ENCODE results near the gene SLC25A12. TPM values are rescaled to one million over a fixed set of nuclear protein-coding genes. Genes with fewer than 3 reads are reported as not detected.

The SLC25A12 gene
- total RNA-seq, 1 donor from 2014 or later, result 17.7 TPM

DNA sequence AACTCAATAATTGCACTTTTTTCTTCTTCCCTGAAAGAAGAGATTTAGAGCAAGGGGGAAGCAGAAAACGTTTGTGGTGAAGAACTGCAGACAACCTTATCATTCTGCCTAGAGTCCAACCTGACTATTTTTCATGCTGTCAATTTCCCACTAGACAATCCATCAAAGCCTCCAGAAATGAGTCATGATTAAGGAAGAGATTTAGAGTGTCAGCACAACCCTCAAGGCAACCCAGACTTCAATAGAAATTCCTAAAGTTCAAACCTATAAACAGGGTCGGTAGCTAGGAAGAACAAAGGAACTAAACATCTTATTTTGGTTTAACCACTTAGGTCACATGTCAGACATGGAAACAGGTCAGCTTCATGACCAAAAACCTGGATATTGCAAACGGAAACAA is 86.9 kb downstream of the SLC25A12 start:
- Mint-ChIP-seq H3K4me1 (ENCODE audit: unreplicated experiment) (peaks cover 19% of the 10 kb centered on the region), H3K27me3 (no peaks in the 10 kb centered on the region), H3K9me3 (no peaks in the 10 kb centered on the region), H3K27ac (peak overlapping the region; percentile 66), H3K36me3 (peaks cover 15% of the 10 kb centered on the region), H3K4me3 (peak overlapping the region; percentile 24)
- TF ChIP-seq, protein P1, sequence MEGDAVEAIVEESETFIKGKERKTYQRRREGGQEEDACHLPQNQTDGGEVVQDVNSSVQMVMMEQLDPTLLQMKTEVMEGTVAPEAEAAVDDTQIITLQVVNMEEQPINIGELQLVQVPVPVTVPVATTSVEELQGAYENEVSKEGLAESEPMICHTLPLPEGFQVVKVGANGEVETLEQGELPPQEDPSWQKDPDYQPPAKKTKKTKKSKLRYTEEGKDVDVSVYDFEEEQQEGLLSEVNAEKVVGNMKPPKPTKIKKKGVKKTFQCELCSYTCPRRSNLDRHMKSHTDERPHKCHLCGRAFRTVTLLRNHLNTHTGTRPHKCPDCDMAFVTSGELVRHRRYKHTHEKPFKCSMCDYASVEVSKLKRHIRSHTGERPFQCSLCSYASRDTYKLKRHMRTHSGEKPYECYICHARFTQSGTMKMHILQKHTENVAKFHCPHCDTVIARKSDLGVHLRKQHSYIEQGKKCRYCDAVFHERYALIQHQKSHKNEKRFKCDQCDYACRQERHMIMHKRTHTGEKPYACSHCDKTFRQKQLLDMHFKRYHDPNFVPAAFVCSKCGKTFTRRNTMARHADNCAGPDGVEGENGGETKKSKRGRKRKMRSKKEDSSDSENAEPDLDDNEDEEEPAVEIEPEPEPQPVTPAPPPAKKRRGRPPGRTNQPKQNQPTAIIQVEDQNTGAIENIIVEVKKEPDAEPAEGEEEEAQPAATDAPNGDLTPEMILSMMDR (conservative IDR thresholded peaks at IDR 0.05), result no peak
- DNase-seq (ENCODE audit: extremely low spot score, unreplicated experiment), result no peak

DNA sequence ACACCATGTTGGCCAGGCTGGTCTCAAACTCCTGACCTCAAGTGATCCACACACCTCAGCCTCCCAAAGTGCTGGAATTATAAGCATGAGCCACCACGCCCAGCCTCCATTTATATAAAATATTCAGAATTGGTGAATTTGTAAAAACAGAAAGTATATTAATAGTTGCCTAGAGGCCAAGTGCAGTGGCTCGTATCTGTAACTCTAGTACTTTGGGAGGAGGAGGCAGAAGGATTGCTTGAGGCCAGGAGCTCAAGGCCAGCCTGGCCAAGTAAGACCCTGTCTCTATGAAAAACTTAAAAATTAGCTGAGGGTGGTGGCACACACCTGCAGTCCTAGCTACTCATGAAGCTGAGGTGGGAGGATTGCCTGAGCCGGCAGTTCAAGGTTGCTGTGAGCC is 89.6 kb downstream of the SLC25A12 start:
- Mint-ChIP-seq H3K4me3 (no peak overlapping the region), H3K27ac (no peak overlapping the region), H3K27me3 (no peaks in the 10 kb centered on the region), H3K9me3 (no peaks in the 10 kb centered on the region), H3K36me3 (peaks cover 19% of the 10 kb centered on the region), H3K4me1 (ENCODE audit: unreplicated experiment) (peaks cover 14% of the 10 kb centered on the region)
- TF ChIP-seq, protein P1 (conservative IDR thresholded peaks at IDR 0.05), result no peak
- no peak for DNase-seq (ENCODE audit: extremely low spot score, unreplicated experiment)

DNA sequence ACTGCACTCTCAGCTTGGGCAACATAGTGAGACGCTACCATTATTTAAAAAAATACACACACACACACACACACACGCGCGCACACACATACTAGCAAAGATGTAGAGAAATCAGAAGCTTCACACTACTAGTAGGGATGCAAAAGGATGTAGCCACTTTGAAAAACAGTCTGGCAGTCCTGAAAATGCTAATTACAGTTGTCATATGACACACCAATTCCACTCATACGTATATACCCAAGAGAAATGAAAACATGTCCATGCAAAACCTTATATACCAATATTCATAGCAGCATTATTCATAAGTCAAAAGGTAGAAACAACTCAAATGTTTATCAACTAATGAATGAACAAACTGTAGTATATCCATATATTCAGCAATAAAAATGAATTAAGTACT is 90.3 kb downstream of the SLC25A12 start:
- no peak overlapping the region for H3K27ac Mint-ChIP-seq
- DNase-seq (ENCODE audit: extremely low spot score, unreplicated experiment), result no peak
- no peaks in the 10 kb centered on the region for H3K9me3 Mint-ChIP-seq
- peaks cover 18% of the 10 kb centered on the region for H3K36me3 Mint-ChIP-seq
- TF ChIP-seq, protein P1 (conservative IDR thresholded peaks at IDR 0.05), result no peak
- peaks cover 14% of the 10 kb centered on the region for H3K4me1 Mint-ChIP-seq (ENCODE audit: unreplicated experiment)
- no peaks in the 10 kb centered on the region for H3K27me3 Mint-ChIP-seq
- H3K4me3 Mint-ChIP-seq, result no peak overlapping the region

DNA sequence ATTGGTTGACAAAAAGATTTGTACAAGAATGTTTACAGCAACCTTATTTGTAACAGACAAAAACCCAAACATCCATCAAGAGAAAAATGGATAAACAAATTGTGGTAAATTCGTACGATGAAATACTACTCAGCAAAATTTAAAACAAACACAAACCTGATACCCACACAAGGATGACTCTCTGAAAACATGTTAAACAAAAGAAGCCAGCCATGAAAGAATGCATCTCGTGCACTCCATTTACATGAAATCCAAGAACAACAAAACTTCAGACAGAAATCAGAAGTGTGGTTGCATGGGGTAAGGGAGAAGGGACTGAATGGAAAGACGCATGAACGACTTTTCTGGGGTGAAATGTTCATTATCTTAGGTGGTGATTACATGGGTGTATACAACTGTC is 93.4 kb downstream of the SLC25A12 start:
- Mint-ChIP-seq H3K9me3 (no peaks in the 10 kb centered on the region), H3K4me1 (ENCODE audit: unreplicated experiment) (peaks cover 4% of the 10 kb centered on the region), H3K27ac (no peak overlapping the region), H3K36me3 (peaks cover 18% of the 10 kb centered on the region), H3K27me3 (no peaks in the 10 kb centered on the region), H3K4me3 (no peak overlapping the region)
- TF ChIP-seq, protein P1 (conservative IDR thresholded peaks at IDR 0.05), result no peak
- no peak for DNase-seq (ENCODE audit: extremely low spot score, unreplicated experiment)

DNA sequence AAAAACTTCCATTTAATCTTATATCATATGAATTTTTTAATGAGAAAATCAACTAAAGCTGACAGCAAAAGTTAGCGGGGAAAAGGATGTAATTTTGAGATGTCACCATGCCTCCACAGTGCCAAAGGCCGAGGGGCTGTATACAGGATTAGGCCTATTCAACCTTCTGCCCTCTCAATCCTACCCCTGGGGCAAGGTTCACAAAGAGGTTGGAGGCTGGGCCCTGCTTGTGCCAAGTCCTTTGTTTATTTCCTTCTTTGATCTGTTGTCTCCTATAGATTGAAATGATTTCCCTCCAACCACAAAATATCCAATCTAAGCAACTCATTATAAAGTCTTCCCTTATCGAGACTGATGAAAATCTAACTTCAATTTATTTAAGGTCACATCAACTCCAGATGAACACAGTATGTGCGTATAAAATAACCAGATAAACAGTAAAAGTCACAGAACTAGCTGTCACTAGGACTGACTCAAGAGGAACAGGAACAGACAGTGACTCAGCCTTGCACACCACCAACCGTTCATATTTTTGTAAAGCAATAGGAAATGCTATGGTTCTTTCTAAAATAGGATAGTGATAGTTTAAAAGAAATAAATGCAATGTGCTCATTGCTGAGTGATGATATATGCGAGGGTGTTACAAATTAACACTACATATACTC is 95.8 kb downstream of the SLC25A12 start:
- no peak overlapping the region for H3K4me3 Mint-ChIP-seq
- H3K36me3 Mint-ChIP-seq, result peaks cover 16% of the 10 kb centered on the region
- no peak overlapping the region for H3K27ac Mint-ChIP-seq
- DNase-seq (ENCODE audit: extremely low spot score, unreplicated experiment), result no peak
- no peaks in the 10 kb centered on the region for H3K9me3 Mint-ChIP-seq
- peaks cover 17% of the 10 kb centered on the region for H3K4me1 Mint-ChIP-seq (ENCODE audit: unreplicated experiment)
- peaks cover 8% of the 10 kb centered on the region for H3K27me3 Mint-ChIP-seq
- TF ChIP-seq, protein P1 (conservative IDR thresholded peaks at IDR 0.05), result no peak
